SKM-1 treated with dmso at 0.1 percent for 144 hours (cell line): ENCODE results near the gene RUNX1.
A peak's percentile ranks its signal among the peaks of the same experiment; 100 is the strongest.

Experiments
- DNase-seq: peaks from one replicate; lab custom pipeline; 2025; ENCODE audit not compliant: unreplicated experiment; lab: John Stamatoyannopoulos, UW

RUNX1 gene

GRCh38 chr21:34836103-34836932 is 212.8 kb downstream of the RUNX1 start:
- DNase-seq = peak; percentile 46

GRCh38 chr21:34835526-34835925 is 213.6 kb downstream of the RUNX1 start:
- peak; percentile 84 for DNase-seq

- no peak for DNase-seq
These were observed 214.1 kb downstream of the RUNX1 start for GRCh38 chr21:34834852-34835501.

- DNase-seq = no peak
These were observed 214.8 kb downstream of the RUNX1 start for GRCh38 chr21:34834290-34834689.

- DNase-seq = no peak
These were observed 215.6 kb downstream of the RUNX1 start for GRCh38 chr21:34833465-34833864.

GRCh38 chr21:34830386-34831170 is 218.5 kb downstream of the RUNX1 start:
- DNase-seq = no peak

GRCh38 chr21:34827445-34828235 is 221.5 kb downstream of the RUNX1 start:
- DNase-seq = no peak

- peak; percentile 59 for DNase-seq
These were observed 222.3 kb downstream of the RUNX1 start for GRCh38 chr21:34826836-34827235.

GRCh38 chr21:34825948-34826548 is 223.1 kb downstream of the RUNX1 start:
- no peak for DNase-seq

- DNase-seq = no peak
These were observed 224.0 kb downstream of the RUNX1 start for GRCh38 chr21:34825101-34825500.

GRCh38 chr21:34824314-34824713 is 224.8 kb downstream of the RUNX1 start:
- DNase-seq = no peak

GRCh38 chr21:34822942-34823341 is 226.2 kb downstream of the RUNX1 start:
- no peak for DNase-seq

GRCh38 chr21:34822168-34822567 is 226.9 kb downstream of the RUNX1 start:
- no peak for DNase-seq

- DNase-seq = no peak
These were observed 227.4 kb downstream of the RUNX1 start for GRCh38 chr21:34821717-34822116.

- no peak for DNase-seq
These were observed 229.1 kb downstream of the RUNX1 start for GRCh38 chr21:34820051-34820450.

- no peak for DNase-seq
These were observed 229.6 kb downstream of the RUNX1 start for GRCh38 chr21:34819357-34819999.

GRCh38 chr21:34818662-34819158 is 230.4 kb downstream of the RUNX1 start:
- no peak for DNase-seq

GRCh38 chr21:34817821-34818661 is 231.1 kb downstream of the RUNX1 start:
- no peak for DNase-seq
